Lung (tissue), 12 donors: ENCODE measurements around the gene GHDC. TPM values are rescaled to one million over a fixed set of nuclear protein-coding genes. Genes with fewer than 3 reads are reported as not detected.

Experiments
- ATAC-seq: fragments of 200-7000 bp; cut with Tn5 transposase; one replicate; pipeline ENCODE4 v1.9.1; 2020; ENCODE audit warnings: moderate number of reproducible peaks; ENCODE audit not compliant: insufficient read depth, low FRiP score
- DNase-seq, 3 donors: peaks; one replicate each; pipeline ENCODE4 v3.0.0-alpha.2; 2013 to 2017
- H3K27ac ChIP-seq, 2 donors: one replicate each; pipeline ENCODE4 v1.5.1; 2013; ENCODE audit warnings: mild to moderate bottlenecking in 2 of 2, moderate library complexity in 2 of 2, control low read depth in 1 of 2, inconsistent platforms in 1 of 2, low read depth in 1 of 2, low read length in 1 of 2
- H3K27me3 ChIP-seq, 3 donors: one replicate each; pipeline ENCODE4 v1.5.1; 2013; ENCODE audit warnings: low read length in 2 of 3; ENCODE audit not compliant: control insufficient read depth in 3 of 3, insufficient read depth in 3 of 3
- H3K36me3 ChIP-seq, 4 donors: one replicate each; pipeline ENCODE4 v1.5.1; 2013; ENCODE audit warnings: low read length in 4 of 4, mild to moderate bottlenecking in 1 of 4, moderate library complexity in 1 of 4; ENCODE audit not compliant: control insufficient read depth in 4 of 4, insufficient read depth in 4 of 4
- H3K4me1 ChIP-seq, 5 donors: one replicate each; pipeline ENCODE4 v1.5.1; 2013; ENCODE audit warnings: low read length in 5 of 5, mild to moderate bottlenecking in 2 of 5, moderate library complexity in 1 of 5; ENCODE audit not compliant: control insufficient read depth in 5 of 5, insufficient read depth in 5 of 5
- H3K4me3 ChIP-seq: one replicate; pipeline ENCODE4 v1.5.1; 2013; ENCODE audit warnings: mild to moderate bottlenecking, control low read depth, moderate library complexity
- H3K9ac ChIP-seq, 2 donors: one replicate each; pipeline ENCODE4 v1.5.1; 2013; ENCODE audit warnings: low read length in 2 of 2, control low read depth in 1 of 2; ENCODE audit not compliant: insufficient read depth in 1 of 2
- H3K9me3 ChIP-seq, 4 donors: one replicate each; pipeline ENCODE4 v1.5.1; 2013; ENCODE audit warnings: low read length in 3 of 4, mild to moderate bottlenecking in 1 of 4, moderate library complexity in 1 of 4; ENCODE audit not compliant: control insufficient read depth in 4 of 4, insufficient read depth in 3 of 4
- WGBS, 2 donors: extraction: QIAGEN DNeasy Blood & Tissue Kit; methylation state at CpG; one replicate each; pipeline ENCODE4 v1.1.7; 2013; 5-methylcytosine and 5-hydroxymethylcytosine counted together
- polyA plus RNA-seq, 2 donors: library from polyadenylated mRNA; stranded (reverse); fragments of 200-250 nt; gene quantifications; one replicate each; pipeline ENCODE4 v1.2.1, GENCODE V29; 2013
- total RNA-seq, 2 donors: library from RNA; depleted of rRNA in 1 of 2; stranded (reverse); fragments of >200 nt in 1 of 2; gene quantifications; one replicate each; pipeline ENCODE4 v1.2.1, GENCODE V29; 2014 to 2021
- TF ChIP-seq, protein P1 (sequence below): IDR thresholded peaks from 2 replicates; pipeline ENCODE4 v1.5.1; 2012; ENCODE audit warnings: mild to moderate bottlenecking; ENCODE audit errors: control extremely low read depth, extremely low read depth
- donor health status: control.
- donor health status: control.
- donor health status: Bipolar disorder and iron deficiency.
- donor health status: healthy.
- donor health status: DM: yes; HTN: yes; CAD: no.

GHDC gene
- total and polyA plus RNA-seq, 4 donors: 17.2 to 33.3 (median 22.6) TPM

DNA sequence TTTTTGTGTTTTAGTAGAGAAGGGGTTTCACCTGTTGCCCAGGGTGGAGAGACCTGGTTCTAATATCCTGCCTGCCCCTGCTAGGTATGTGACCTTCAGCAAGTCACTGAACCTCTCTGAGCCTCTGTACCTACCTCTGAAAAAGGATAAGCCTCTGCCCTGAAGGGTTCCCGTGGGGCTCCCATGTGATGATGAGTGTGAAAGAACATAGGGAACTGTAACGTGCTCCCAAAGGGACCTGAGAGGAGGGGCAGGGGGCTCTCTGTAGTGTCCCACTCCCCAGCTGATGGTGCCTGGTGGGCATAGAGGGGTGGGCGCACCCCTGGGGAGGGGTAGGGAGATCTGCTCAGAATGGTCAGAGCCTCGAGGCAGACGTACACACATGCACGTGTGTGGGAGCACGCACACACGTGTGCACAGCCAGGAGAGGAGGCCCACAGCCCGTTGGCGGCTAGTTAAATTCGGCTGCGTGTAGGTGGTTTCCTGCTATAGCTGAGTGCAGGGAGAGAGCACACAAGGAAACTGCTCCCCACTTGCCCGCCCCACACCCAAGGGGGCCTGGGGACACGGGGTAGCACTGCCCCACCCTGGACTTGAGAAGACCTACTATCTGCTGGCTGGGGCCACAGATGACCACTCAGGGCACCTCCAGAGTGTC lies 20.0 kb downstream of the GHDC start:
- TF ChIP-seq, protein P1, sequence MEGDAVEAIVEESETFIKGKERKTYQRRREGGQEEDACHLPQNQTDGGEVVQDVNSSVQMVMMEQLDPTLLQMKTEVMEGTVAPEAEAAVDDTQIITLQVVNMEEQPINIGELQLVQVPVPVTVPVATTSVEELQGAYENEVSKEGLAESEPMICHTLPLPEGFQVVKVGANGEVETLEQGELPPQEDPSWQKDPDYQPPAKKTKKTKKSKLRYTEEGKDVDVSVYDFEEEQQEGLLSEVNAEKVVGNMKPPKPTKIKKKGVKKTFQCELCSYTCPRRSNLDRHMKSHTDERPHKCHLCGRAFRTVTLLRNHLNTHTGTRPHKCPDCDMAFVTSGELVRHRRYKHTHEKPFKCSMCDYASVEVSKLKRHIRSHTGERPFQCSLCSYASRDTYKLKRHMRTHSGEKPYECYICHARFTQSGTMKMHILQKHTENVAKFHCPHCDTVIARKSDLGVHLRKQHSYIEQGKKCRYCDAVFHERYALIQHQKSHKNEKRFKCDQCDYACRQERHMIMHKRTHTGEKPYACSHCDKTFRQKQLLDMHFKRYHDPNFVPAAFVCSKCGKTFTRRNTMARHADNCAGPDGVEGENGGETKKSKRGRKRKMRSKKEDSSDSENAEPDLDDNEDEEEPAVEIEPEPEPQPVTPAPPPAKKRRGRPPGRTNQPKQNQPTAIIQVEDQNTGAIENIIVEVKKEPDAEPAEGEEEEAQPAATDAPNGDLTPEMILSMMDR: no peak
- H3K27ac ChIP-seq: no peak overlapping the region
- H3K27me3 ChIP-seq: peaks cover 0 to 13% (median 6%) of the 10 kb centered on the region in 3 donors
- no peak overlapping the region for H3K4me3 ChIP-seq
- no peak overlapping the region for H3K9ac ChIP-seq
- H3K36me3 ChIP-seq: no peaks in the 10 kb centered on the region
- 66 to 71% methylated on average over 14 of the region's 14 CpGs for WGBS, 2 donors
- H3K4me1 ChIP-seq: peaks cover 0 to 7% (median 0%) of the 10 kb centered on the region in 5 donors
- ATAC-seq (no peak), DNase-seq (no peak)
- no peaks in the 10 kb centered on the region for H3K9me3 ChIP-seq

DNA sequence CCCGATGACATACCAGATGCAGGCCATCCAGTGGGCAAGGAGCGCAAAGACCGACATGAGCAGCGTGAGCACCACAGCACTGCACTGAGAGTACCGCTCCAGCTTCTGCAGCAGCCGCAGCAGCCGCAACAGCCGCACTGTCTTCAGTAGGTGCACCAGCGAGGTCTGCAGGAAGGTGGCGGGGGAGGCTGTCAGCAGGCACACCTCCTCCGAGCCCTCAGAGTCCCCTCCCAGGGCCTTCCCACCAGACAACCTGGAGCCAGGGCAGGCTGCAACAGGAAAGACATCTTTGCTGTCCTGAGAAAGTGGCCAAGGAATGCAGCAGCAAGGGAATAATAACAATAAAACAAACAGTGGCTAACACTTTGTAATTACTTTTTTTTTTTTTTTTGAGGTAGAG lies 22.5 kb downstream of the GHDC start:
- Histone ChIP-seq H3K36me3 (no peaks in the 10 kb centered on the region), H3K4me3 (no peak overlapping the region), H3K27ac (no peak overlapping the region), H3K4me1 (no peaks in the 10 kb centered on the region), H3K9me3 (no peaks in the 10 kb centered on the region), H3K27me3 (peaks cover 0 to 9% (median 0%) of the 10 kb centered on the region in 3 donors), H3K9ac (no peak overlapping the region)
- ATAC-seq (no peak), DNase-seq (no peak)
- TF ChIP-seq, protein P1: no peak
- WGBS, 2 donors: 74 to 78% methylated on average over 11 of the region's 11 CpGs

DNA sequence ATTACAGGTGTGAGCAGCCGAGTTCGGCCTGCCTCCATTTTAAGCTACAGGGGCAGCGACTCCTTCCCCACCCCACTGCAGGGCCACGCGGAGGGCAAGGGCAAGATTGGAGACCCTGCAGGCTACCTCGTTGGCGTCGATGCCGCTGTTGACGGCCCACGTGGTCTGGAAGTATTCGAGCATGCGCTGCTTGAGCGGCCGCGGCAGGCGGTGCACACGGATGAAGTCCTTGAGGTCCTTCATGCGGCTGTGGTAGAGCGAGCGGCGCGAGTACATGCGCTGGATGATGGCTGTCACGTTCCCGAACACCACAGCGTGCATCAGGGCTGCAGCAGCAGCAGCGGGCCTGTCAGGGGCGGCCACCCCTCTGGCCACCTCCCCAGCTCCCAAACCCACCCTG lies 24.9 kb downstream of the GHDC start:
- H3K9me3 ChIP-seq: no peaks in the 10 kb centered on the region
- no peaks in the 10 kb centered on the region for H3K4me1 ChIP-seq
- H3K4me3 ChIP-seq: no peak overlapping the region
- peaks cover 0 to 8% (median 0%) of the 10 kb centered on the region in 3 donors for H3K27me3 ChIP-seq
- ATAC-seq (no peak), DNase-seq (no peak)
- TF ChIP-seq, protein P1: no peak
- WGBS, 2 donors: 95 to 96% methylated on average over 29 of the region's 29 CpGs
- no peak overlapping the region for H3K9ac ChIP-seq
- no peak overlapping the region for H3K27ac ChIP-seq
- no peaks in the 10 kb centered on the region for H3K36me3 ChIP-seq

DNA sequence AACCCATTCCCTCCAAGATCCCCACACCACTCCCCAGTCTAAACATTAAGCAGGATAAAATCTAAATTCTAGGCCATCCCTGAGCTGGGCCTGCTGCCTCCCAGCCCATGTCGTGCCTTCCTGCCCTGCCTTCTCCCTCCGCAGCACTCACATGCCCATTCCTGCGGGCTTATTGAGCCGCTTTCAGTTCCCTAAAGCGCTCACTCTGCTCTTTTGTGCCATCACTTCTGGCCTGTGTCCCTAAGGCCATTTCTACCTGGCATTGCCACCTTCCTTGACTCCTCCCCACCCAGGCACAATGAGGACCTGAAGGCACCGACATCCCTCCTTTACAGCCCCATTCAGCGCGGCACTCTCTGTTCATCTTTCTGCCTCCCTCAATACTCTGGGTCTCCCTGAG lies 26.5 kb downstream of the GHDC start:
- no peaks in the 10 kb centered on the region for H3K36me3 ChIP-seq
- TF ChIP-seq, protein P1: no peak
- no peak for ATAC-seq
- no peak overlapping the region for H3K9ac ChIP-seq
- no peak for DNase-seq
- no peaks in the 10 kb centered on the region for H3K9me3 ChIP-seq
- H3K27me3 ChIP-seq: peaks cover 0 to 7% (median 0%) of the 10 kb centered on the region in 3 donors
- no peak overlapping the region for H3K27ac ChIP-seq
- no peaks in the 10 kb centered on the region for H3K4me1 ChIP-seq
- H3K4me3 ChIP-seq: no peak overlapping the region
- 82 to 87% methylated on average over 8 of the region's 8 CpGs for WGBS, 2 donors
